ENCODE measurements around the gene GRIK1.

DNA sequence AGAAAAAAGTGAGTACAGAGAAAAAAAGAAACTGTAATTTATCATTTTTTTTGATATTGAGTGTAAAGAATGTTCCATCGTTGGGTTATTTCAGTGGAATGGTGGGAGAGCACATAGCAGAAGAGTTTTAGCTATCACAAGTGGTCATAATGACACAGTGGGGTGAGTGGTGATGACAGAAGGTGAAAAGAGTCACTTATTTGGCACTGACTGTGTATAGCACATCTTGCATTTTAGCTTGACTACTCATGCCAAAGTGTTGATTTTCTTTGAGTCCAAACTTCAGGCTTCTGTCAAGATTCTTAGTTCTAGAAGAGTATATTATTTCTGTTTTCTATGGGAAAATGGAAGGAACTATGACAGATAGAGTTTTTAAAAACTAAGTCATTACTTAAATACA is 261.2 kb downstream of the GRIK1 start:
- no peak for TF ChIP-seq POLR2A (IDR thresholded peaks at IDR 0.05)
- TF ChIP-seq CTCF (IDR thresholded peaks at IDR 0.05), result no peak

All from Peyer's patch (tissue), 4 donors.